Measurements from ENCODE around the gene ZBED1.

DNA sequence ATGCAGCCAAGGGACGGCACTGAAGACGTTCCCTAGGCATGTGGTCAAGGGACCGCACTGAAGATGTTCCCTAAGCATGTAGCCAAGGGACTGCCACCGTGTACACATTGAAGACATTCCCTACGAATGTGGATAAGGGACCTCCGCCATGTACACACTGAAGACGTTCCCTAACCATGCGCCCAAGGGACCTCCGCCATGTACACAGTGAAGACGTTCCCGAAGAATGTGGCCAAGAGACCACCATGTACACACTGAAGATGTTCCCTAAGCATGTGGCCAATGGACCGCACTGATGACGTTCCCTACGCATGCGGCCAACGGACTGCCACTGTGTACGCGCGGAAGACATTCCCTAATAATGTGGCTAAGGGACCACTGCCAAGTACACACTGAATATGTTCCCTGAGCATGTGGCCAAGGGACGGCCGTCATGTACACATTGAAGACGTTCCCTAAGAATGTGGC, 48.4 kb downstream of the ZBED1 start:
- TF ChIP-seq YY1 (IDR thresholded peaks at IDR 0.05; ENCODE audit: insufficient read depth, insufficient read length) (no peak), ZNF274 (IDR thresholded peaks at IDR 0.05; ENCODE audit: low read depth, low read length) (no peak)
